ENCODE measurements around the gene ALS2CL.

Gene ALS2CL

DNA sequence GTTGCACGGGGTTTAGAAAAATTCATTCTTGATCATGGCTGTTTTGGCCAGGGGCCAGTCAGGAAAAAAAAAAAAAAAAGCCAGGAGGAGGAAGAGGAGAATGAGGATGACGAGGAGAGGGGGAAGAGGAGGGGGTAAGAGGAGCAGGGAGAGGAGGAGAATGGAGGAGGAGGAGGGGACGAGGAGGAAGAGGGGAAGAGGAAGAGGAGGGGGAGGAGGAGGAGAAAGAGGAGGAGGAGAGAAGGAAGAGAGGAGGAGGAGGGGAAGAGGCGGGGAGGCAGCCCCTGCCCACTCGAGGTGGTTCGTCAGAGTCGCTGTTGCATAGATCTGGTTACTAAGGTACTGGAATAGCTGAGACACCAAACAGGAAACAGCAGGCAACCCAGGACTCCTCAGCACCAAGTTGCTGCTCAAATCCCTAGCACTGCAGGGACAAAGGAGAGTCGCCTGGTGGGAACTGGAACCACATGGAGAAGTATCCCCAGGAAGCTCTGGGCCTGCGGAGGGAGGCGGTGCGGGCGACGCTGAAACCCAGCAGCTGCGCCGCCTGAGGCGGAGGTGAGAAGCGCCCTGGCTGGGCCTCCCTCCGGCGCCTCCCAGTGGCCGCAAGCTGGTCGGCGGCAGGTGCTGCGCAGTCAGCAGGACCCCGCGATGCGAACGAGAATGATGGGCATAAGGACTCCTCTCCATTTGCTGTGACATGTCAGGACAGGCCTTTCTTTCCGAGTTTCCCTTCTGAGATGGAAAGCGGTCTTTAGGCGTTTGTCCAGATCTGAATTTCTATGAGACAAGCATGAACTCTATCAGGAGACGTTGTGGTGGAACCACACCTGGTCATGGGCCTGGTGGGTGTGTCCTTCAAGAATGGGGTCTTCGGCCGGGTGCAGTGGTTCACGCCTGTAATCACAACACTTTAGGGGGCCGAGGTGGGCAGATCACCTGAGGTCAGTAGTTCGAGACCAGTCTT lies 63.6 kb downstream of the ALS2CL start:
- DNase-seq = peak; percentile 70 to 72

DNA sequence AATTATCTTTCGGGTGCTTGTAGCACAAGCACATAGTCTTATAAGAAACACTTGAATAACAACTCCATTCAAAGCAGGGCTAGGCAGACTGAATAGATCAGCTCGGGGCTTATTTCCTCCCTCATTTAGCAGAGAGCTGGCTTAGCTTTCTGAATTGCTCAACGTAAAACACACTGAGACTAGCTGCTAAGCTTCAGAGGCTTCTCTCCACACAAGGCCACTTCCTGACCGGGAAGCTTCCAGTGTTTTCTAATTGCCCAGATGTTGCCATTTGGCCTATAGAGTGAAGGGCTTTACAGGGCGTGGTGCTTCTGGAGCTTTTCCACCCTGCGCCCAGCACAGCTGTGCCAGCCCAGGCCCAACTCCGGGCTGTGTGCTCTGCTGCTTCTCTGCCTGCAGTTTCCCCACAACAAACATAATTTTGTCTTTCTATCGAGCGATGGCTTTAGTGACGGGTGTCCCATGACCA lies 64.5 kb downstream of the ALS2CL start:
- no peak for DNase-seq

DNA sequence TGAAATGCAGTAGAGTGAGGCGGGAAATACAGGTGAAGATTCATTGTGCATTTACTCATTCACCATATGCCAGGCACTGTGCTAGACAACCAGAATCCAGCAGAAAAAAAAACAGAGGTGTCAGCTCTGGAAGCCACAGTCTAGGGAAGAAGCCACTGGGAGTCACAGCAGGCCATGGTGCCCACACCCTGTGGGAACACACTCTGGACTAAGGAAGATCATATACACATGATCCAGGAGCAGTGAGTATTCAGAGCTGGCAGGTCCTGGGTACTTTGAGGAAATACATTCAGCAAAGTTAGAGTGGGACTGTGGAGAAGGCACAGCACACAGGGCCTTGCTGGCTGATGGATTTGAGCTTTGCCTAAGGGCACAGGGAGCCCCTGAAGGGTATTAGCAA lies 66.4 kb downstream of the ALS2CL start:
- no peak for DNase-seq

DNA sequence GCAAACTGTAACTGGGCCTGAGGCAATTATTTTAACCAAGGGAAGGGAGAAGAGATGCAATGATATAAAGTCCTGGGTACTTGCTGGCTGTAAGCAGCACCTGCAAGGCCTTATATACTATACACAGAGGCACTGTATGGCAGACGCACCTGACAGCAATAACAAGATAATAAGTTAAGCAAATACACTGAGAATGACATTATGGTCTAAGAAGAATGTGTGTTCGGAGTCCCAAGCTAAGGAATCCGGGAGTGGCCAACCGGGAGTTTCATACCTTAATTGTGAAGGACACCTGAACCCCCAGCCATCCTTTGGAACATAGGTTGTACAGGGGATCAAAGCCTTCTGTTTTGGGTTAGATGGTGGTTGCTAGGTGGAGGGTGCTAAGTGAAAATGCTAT lies 67.4 kb downstream of the ALS2CL start:
- no peak for DNase-seq

DNA sequence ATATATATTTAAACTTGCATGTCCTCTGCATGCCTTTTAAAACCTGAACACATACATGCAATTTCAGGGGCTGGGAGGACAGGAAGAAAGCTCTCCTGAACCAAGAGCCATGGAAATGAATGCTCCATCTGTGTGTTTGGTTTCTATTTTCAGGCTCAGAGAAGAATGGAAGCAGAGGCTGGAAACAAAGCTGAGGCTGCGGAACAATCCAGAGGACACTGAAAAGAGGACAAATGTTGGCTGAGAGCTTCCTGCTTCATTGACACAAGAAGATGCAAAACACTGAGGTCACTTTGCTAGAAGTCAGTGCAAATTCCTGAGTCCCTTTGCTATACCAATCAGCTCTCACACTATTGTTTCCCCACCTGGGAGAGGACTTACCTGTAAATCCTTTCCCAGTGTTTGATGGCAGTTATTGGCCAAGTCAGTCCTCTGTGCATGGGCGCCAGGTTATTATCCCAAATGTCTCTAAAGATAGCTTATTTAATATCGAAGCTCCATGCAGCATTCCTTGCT lies 68.4 kb downstream of the ALS2CL start:
- DNase-seq = no peak

DNA sequence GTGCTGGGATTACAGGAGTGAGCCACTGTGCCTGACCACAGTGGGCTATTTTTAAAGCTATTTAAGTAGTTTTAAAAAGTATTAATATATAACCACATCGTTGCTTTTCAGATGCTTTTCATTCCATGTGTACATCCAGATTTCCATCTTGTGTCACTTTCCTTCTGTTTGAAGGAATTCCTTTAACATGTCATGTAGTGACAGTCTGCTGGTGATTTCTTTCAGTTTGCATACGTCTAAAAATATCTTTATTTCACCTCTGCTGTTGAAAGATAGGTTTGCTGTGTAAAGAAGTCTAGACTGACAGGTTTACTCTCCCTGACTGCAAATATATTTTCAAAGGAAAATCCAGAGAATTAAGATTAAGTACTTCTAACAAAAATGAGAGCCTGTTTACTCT lies 68.9 kb downstream of the ALS2CL start:
- DNase-seq = no peak

DNA sequence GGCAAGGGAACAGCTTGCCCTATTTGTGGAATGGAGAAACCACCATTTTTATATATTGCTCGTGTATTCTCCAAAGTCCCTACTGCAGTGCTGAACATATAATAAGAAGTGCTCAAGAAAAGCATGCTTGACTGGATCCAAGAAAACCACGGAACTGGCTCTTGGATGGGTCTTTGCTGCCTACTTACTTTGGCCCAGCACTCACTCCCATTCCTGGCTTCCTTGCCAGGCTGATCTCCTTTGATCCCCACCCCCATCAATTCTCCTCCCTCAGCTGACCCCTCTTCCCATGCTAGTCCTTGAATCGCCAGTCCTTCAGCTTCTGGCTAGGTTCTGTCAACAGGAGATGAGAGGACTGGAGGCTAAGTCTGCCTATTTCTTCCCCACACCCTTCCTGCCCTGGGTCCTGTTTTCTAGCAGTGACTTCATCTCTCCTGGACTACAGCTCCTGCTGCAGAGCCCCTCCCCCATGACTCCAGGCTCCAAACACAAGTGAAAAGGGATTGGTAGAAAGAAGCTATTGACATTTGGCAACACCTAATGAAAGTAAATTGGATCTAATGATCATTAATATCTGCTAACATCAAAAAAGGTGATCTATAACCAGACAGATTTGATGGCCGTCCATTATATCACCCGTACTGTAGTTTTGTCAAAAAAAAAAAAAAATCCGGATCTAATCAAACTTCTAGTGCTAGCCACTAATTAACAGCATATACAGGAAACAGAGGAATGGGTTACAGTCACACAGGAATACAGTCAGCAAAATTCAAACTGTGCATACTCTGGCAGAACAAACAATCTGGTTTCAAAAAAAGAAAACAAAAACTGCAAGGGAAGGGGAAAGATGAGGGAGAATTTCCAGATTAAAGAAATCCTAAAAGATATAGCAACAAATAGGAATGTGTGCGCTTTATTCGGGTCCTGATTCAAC lies 73.4 kb downstream of the ALS2CL start:
- DNase-seq = no peak
